Activated CD8-positive, alpha-beta memory T cell treated with anti-CD3 and anti-CD28 coated beads for 36 hours (primary cell): Measurements from ENCODE around the gene SLC22A23. TPM values are rescaled to one million over a fixed set of nuclear protein-coding genes. Genes with fewer than 3 reads are reported as not detected.
"Not testable (repeated sequence)": the region's sequence is repeated elsewhere in the genome, so short reads cannot be mapped to it uniquely, and the experiment has no call there.

Experiments
- CTCF ChIA-PET: fragments of 350-600 bp; sonication (Branson Sonifier 250); formaldehyde crosslinking; loops from one replicate; lab custom pipeline; 2021; ENCODE audit warnings: antibody characterized with exemption; lab: Charles Lee
- POLR2A ChIA-PET: fragments of 350-600 bp; sonication (Branson Sonifier 250); formaldehyde crosslinking; loops from one replicate; lab custom pipeline; 2021; ENCODE audit warnings: antibody characterized with exemption; lab: Charles Lee
- total RNA-seq, 2 experiments: library from RNA; stranded (reverse); gene quantifications; one replicate each; pipeline ENCODE4 v1.2.3, GENCODE V29; 2021

SLC22A23 gene
- total RNA-seq, 2 experiments from 2014 or later: 0.15 to 0.17 TPM

DNA sequence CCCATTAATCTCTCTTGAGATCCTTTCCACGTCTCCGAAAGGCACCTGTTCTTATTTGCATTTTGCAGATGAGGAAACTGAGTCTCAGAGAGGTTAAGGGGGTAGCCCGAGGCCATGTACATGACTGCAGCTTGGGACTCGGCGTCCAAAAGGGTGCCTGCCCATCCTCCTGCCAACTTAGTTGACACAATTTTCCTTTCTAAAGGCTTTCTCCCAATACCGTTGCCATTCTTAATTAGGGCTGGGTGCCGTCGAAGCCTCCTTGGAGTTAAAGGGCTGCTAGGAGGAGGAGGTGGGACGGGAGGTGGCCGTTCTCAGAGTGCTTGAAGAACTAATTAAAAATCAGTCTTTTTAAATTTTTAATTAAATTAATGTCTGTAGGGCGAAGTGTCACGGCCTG lies 198.6 kb downstream of the SLC22A23 start:
- CTCF ChIA-PET: interaction anchor here (1.0 kb wide), 2 partner anchors 9 to 101 kb away, joined by 3 read pairs; partner anchors contain the start of gene TUBB2A

DNA sequence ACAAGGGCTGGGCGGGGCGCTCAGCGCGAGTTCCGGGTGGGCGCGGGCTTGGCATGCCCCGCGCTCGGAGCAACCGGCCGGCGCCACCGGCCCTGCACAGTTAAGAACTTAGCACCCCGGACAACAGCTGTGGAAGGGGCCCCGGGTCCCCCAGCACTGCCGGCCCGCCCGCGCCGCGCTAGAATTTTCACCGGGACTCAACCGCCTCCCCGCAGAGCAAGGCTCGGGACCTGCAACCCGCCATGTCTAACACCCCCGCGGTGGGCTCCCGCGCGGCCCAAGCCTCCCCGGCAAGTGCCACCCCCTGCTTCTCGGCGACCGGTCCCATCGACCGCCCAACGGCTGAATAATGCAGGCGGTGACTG lies 203.3 kb downstream of the SLC22A23 start:
- POLR2A ChIA-PET: no interaction called here
- CTCF ChIA-PET: no interaction called here

More for the DNA sequence above, 198.6 kb downstream of the SLC22A23 start:
- POLR2A ChIA-PET: interaction anchor here (1.7 kb wide), 1 partner anchor 140 kb away, joined by 7 read pairs; the partner anchor contains the start of gene BPHL

DNA sequence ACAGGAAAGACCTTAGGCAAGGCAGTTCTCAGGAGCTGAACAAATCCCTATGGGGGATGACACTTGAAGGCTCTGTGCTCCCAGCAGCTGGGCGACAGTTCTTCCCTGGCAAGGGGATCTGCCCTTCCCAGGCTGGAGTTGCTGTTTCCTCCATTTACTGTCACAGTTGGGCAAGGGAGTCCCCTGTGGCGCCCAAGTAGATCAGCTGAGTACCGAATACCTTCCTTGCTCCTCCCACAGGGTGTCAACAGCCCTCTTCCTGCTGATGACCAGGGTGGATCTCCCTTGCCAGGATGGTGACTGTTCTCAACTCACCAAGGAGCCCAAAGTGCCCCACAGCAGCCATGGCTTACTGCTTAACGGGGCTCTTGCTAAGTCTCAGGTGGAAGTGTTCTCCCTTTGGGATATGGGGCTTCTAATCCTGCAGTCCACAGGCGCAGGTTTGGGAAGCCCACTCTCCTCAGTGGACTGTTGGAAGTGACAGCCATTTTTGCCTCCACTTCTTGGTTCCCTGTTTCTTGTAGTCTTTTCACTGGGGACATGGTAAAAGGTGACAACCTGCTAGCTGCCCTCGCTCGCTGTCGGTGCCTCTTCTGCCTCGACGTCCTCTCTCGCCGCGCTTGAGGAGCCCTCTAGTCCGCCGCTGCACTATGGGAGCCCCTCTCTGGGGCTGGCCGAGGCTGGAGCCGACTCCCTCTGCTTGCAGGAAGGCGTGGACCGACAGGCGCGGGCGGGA lies 203.8 kb downstream of the SLC22A23 start:
- CTCF ChIA-PET: interaction anchor here (1.2 to 1.9 kb wide), 2 partner anchors 13 to 126 kb away, joined by 4 read pairs; no protein-coding TSS in a partner anchor
- POLR2A ChIA-PET: no interaction called here

DNA sequence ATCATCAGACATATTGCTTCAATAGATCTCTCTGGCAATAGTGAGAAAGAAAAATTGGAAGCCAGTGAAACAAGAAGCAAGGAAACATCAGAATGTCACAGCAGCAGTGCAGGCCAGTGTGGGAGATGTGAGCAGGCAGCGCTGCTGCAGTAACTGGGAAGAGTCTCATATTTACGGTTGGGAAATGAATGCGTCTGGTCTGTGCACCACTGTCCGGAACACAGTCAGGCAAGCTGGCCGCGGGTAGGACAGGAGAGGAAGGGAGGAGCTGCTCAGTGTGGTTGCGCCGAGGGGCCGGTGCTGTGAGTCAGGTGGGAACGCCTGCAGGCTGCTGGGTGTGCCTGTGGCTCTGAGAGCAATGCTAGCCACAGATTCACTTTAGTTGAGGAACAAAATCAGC lies 204.5 kb downstream of the SLC22A23 start:
- ChIA-PET POLR2A (no interaction called here), CTCF (interaction anchor here (0.9 to 2.1 kb wide), 6 partner anchors 10 to 133 kb away, joined by 4 to 10 read pairs (median 6); no protein-coding TSS in a partner anchor)

DNA sequence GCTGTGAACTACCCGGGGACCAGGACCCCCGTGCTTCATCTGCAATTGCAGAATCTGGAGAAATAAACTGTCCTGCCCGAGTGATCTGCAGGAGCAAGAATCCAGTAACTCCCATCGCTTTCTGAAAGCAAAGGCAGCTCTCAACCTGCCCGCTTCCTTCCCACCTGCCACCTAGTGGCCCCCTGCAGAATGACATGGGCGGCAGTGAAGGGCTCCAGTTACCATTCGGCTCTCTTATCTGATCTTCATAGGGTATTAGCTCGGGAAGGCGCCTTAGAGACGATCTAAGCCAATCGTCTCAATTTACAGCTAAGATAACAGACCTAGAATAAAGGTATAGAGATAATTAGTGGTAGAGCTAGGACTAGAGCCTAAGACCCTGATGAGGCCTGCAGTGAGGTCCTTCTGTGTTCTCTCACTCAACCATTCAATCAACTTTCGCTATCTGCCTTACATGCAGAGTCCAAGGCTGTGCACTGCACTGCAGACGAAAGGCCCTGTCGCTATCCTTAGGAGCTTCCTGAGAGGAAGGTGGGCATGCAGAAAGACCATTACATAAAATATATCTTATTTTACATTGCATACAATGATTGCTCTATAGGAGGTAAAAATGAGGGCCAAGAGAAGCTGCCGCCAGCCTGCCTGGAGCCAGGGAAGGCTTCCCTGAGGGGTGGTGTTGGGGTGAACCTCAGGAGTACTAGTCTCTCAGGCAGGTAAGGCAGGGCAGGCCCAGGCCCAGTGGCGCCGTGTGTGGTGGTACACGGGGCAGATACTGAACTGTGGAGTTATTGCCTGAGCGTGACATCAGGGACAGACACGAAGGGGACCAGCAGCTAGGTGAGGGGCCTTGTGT lies 205.2 kb downstream of the SLC22A23 start:
- ChIA-PET CTCF (interaction anchor here (0.5 to 2.1 kb wide), 21 partner anchors 10 to 150 kb away, joined by 3 to 10 read pairs (median 4); no protein-coding TSS in a partner anchor), POLR2A (interaction anchor here (0.7 kb wide), 1 partner anchor 243 kb away, joined by 3 read pairs; no protein-coding TSS in a partner anchor)

DNA sequence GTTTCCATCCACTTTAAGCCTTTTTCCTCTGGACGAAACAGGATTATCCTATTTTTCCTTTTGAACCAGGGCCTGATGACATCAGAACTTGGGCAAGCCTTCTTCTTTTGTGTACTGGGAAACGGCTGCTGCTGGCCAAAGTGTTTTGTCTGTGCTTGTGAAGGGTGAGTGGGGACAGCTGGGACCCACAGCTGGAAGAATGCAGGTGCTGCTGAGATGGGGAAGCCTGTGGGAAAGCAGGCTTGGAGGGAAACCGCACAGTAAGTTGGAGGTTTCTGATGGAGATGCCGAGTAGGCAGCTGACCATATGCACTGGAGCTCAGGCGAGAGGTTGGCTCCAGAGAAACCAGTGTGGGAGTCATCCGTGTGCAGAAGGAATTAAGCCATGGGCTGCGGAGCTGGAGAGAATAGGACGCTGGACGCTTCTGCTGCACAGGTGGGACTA lies 206.6 kb downstream of the SLC22A23 start:
- ChIA-PET CTCF (interaction anchor here (1.6 to 2.1 kb wide), 2 partner anchors 122 to 125 kb away, joined by 5 to 6 read pairs; no protein-coding TSS in a partner anchor), POLR2A (no interaction called here)

DNA sequence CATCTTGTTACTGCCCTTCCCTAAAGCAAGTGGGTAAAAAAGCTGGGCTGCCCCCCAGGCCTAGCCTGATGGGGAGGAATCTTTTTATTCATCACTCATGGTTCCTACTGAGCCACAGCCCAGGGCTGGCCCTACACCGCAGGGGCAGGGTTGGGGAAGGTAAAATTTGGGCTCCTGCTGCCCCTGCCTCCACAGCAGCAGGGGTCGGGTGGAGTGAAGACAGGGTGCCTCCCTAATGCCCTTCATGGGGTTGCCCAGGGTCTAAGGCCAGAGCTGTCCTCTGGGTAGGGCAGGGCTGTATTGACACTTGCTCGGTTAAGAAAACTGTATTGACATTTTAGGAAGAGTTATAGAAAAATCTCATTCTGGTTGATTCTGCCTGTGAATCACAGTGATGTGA lies 207.0 kb downstream of the SLC22A23 start:
- ChIA-PET CTCF (interaction anchor here (0.7 to 1.7 kb wide), 3 partner anchors 9 to 119 kb away, joined by 3 to 4 read pairs (median 3); partner anchors contain the start of gene PSMG4), POLR2A (no interaction called here)

DNA sequence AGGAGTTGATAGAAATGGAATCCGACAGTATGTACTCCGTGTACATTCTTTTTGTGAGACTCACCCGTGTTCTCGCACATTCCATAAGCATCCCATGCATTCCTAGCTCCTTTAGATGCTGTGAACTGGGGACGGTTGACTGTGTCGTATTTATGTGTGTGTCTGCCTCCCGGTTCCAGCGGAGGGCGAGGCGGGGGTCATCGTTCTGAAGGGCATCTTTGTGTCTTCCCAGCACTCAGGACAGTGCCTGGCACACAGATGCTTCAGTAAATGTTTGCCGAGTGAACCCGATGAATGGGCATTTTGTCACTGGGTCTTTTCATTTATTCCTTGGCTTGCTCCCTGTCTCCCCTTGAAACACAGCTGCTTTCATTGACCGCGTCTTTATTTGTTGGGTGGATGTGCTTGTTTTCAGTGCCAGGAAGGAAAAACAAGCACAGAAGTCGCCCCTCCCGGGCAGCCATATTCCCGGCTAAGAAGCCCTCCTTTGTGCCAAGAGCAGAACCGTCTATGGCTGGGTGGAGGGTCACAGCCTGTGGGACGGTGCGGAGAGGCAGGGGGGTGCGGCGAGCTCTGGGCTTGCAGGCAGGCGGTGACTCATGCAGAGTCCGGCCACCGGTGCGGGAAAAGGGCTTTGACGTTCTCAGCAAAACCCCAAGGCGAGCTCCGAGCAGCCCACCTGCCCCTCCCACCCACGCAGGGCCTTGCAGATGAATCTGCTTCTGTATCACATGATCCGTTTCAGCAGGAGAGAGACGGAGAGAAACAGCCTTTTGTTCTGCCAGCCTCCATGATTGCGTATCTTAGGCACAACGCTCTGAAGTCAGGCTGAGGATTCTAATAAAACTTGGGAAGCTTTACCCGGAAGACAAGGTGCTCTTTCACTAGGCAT lies 209.3 kb downstream of the SLC22A23 start:
- POLR2A ChIA-PET: no interaction called here
- CTCF ChIA-PET: interaction anchor here (0.7 to 1.0 kb wide), 2 partner anchors 407 to 481 kb away, joined by 3 read pairs; no protein-coding TSS in a partner anchor

DNA sequence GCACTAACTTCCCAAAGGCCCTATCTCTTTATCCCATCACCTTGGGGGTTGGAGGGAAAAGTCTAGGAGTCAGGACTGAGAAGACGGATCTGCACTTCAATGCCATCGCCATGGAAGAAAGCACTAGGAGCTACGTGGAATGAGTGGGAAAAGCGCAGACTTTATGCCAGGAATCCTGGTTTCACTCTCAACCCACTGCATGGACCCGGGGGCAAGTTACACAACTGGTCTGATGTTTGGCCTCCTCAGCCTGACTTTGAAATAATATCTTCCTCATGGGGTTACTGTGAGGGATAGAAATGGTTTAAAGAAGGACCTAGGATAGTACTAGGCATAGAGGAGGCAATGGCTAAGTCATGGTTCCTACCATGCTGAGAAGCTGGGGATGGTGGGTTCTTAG lies 211.6 kb downstream of the SLC22A23 start:
- POLR2A ChIA-PET: no interaction called here

DNA sequence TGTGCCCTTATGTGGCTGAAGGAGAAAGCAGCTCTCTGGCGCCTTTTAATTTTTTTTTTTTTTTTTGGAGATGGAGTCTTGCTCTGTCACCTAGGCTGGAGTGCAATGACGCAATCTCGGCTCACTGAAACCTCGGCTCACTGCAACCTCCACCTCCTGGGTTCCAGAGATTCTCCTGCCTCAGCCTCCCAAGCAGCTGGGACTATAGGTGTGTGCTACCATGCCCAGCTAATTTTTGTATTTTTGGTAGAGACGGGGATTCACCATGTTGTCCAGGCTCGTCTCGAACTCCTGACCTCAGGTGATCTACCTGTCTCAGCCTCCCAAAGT lies 212.1 kb downstream of the SLC22A23 start:
- CTCF ChIA-PET: interaction anchor here (1.5 kb wide), 1 partner anchor 10 kb away, joined by 4 read pairs; no protein-coding TSS in a partner anchor
- POLR2A ChIA-PET: not testable (repeated sequence)

More for the DNA sequence above, 211.6 kb downstream of the SLC22A23 start:
- CTCF ChIA-PET: interaction anchor here (1.5 kb wide), 1 partner anchor 9 kb away, joined by 4 read pairs; no protein-coding TSS in a partner anchor

DNA sequence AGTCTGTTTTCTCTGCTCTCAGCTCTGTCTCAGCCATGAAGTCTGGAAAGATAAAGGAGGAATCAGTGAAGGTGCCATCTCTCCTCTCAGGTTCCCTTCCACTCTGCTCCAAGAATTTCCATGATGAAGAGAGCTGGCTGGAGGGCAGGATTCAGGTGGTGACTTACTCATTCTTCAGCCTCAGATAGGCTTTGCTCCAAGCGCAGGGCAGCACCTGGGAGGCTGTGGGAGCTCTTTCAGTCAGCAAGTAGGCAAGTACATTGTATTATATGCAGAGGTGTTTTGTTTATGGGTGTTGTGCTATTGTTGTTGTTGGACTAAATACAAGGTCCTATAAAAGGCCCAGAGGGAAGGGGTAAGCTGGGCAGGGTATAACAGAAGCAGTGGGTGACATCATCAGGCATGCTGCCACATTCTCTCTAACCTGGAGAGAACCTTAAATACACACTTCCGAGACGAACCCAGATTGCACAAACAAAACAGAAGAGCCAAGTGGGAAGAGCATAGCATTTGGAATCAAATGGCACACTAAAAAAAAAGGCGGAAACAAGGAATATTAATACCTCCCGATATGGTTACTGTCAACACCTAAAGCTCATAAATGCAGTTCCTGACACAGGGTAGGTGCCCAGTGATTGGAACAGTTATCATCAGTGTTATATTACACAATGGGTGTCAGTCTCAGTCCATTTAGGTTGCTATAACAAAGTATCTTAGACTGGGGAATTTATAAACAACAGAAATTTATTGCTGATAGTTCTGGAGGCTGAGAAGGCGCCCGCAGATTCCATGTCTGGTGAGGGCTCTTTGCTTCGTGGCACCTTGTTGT lies 212.6 kb downstream of the SLC22A23 start:
- POLR2A ChIA-PET: no interaction called here
- CTCF ChIA-PET: interaction anchor here (1.5 kb wide), 1 partner anchor 10 kb away, joined by 4 read pairs; no protein-coding TSS in a partner anchor

DNA sequence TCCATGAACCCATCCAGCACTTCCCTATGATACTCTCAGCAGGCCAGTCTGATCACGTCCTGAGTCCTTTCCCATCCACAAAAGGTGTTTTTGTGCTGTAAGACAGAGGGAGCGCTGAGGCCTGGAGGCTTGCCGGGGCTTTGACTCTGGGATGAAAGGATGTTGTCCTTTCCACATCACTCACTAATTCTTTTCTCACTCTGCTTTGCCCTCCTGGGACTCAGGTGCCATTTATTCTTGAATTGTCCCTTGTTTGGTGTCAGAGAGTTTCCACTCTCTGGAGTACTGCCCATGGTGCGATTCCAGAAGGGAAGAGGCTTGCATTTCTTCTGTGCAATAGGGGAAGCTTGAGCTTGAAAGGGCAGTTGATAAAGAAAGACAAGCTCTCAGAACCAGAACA lies 214.1 kb downstream of the SLC22A23 start:
- ChIA-PET POLR2A (no interaction called here), CTCF (no interaction called here)

DNA sequence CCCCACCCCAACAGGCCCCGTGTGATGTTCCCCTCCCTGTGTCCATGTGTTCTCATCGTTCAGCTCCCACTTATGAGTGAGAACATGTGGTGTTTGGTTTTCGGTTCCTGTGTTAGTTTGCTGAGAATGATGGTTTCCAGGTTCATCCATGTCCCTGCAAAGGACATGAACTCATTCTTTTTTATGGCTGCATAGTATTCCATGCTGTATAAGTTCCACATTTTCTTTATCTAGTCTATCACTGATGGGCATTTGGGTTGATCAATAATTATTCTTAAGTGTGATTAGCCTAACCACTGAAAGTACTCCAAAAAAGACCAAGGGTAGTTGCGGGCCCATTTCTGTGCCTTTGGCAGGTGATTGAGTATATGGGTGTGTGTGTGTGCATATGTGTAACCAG lies 215.1 kb downstream of the SLC22A23 start:
- CTCF ChIA-PET, POLR2A ChIA-PET: not testable (repeated sequence)

DNA sequence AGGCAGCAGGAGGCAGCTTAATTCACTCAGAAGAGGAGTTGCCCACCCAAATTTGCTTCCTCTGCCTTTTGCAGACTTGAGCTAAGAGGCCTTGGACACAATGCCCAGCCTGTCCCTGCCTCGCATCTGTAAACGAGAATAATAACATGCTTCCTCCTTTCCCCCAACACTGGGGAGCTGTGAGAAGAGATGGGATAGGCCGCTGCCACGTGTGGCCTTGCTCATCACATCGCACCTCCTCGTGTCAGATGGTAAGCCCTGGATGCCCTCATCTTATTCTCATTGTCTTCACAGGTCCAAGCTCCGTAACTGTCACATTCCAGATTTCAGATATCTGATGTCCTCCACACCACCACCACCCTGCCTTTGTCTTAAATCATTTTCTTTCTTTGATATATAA lies 216.3 kb downstream of the SLC22A23 start:
- CTCF ChIA-PET: interaction anchor here (0.7 to 1.4 kb wide), 2 partner anchors 11 to 93 kb away, joined by 4 read pairs; no protein-coding TSS in a partner anchor
- POLR2A ChIA-PET: no interaction called here

DNA sequence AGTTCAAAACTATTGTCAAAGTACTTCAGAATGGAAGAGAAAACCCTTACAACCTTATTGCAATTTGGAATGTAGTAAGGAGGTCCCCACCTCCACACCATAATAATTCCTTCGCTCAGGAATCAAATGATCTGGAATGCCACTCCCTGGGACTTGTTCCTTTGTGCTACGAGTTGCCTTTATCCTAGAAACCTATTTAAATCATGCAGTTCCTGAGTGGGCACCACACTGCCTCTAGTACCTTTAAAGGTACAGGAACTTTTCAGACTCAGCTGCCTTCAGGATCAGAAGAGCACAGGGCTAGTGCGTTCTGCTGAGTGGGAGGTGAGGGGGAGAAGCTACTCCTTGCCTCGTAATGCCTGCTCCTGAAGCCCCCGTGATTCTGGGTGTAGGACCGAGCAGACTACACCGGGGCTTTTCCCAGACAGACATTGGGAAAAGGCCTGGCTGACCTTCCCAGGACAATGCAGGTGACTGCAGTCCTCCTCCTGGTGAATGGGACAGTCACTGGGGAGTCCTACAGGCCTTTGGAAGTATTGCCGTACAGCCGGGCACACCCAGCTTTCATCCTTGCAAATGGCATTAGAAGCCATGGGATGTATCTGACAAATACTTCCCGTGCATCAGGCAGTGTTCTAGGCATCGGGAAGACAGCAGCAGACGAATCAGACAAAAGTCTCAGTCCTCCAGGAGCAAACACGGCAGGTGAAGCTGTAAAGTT lies 217.6 kb downstream of the SLC22A23 start:
- ChIA-PET POLR2A (no interaction called here), CTCF (interaction anchor here (0.6 to 1.4 kb wide), 2 partner anchors 13 to 113 kb away, joined by 3 to 4 read pairs; no protein-coding TSS in a partner anchor)

DNA sequence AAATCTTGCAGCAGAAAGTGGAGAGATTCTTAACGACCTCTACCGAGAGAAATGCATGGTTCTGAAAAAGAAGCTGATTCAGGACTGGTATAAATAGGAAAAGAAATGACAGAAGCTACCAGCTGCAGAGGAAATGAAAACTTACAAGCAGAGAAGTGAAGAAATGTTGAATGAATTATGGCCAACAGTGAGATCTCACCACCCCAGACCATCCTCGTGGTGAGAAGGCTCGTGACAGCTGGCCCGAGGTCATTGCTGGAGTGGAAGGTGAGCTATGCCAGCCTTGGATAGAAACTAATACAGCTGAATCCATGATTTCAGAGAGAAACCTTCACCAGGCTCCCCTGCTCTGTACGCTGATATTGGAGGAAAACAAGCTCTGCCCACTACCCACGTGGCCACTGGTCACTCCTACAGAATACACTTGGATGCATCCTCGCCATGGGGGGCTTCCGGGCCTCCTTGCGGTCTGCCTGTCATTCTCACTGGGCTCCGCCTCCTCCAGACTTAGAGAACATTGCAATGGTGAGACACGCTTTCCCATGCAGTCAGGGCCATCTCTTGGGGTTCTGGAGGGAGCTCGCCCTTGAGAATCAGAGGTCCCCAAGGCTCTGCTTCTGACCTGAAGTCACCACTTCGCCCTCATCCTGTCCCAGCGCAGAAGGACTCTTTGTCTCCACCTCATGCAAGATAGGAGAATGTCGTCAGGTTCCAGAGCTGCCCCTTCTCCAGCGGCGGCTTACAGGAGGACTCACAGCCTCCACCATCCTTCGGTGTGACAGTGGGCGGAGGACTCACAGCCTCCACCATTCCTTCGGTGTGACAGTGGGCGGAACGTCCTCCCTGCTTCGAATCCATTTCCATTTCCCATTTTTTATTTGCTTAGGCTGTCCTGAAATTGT lies 218.8 kb downstream of the SLC22A23 start:
- POLR2A ChIA-PET: no interaction called here
- CTCF ChIA-PET: interaction anchor here (1.2 kb wide), 1 partner anchor 13 kb away, joined by 4 read pairs; no protein-coding TSS in a partner anchor
